Mesodermal cell (in vitro differentiated cells): ENCODE results near the gene YWHAQ.
A peak's percentile ranks its signal among the peaks of the same experiment; 100 is the strongest.

Experiments
- H3K27ac ChIP-seq: 2 replicates; pipeline ENCODE4 v1.7.0; 2013; ENCODE audit warnings: mild to moderate bottlenecking, low read depth, low read length, moderate library complexity; ENCODE audit not compliant: severe bottlenecking
- H3K36me3 ChIP-seq: 2 replicates; pipeline ENCODE4 v1.7.1; 2013; ENCODE audit warnings: mild to moderate bottlenecking, low read length, moderate library complexity; ENCODE audit not compliant: control insufficient read depth, insufficient read depth
- H3K4me1 ChIP-seq: one replicate; pipeline ENCODE4 v1.7.1; 2013; ENCODE audit warnings: mild to moderate bottlenecking, low read length; ENCODE audit not compliant: insufficient read depth, control insufficient read depth, poor library complexity, severe bottlenecking
- H3K4me3 ChIP-seq: 2 replicates; pipeline ENCODE4 v1.7.0; 2013; ENCODE audit warnings: low read length, control low read depth, mild to moderate bottlenecking; ENCODE audit not compliant: insufficient read depth, poor library complexity, severe bottlenecking; ENCODE audit errors: extremely low read depth
- H3K9me3 ChIP-seq: 2 replicates; pipeline ENCODE4 v1.7.1; 2013; ENCODE audit warnings: mild to moderate bottlenecking, low read length, moderate library complexity; ENCODE audit not compliant: control insufficient read depth
- WGBS, 2 experiments: methylation state at CpG; one replicate each; pipeline ENCODE4 v1.1.5; 2013; ENCODE audit warnings: missing lambda C conversion rate in 2 of 2; ENCODE audit not compliant: insufficient coverage in 2 of 2; 5-methylcytosine and 5-hydroxymethylcytosine counted together

Gene YWHAQ

GRCh38 chr2:9646196-9647030 lies 15.6 kb upstream of the YWHAQ start:
- H3K27ac ChIP-seq = no peak overlapping the region
- H3K9me3 ChIP-seq = no peaks in the 10 kb centered on the region
- WGBS, 2 experiments = 91 to 95% methylated on average over 11 to 15 of the region's 17 CpGs
- H3K36me3 ChIP-seq = no peaks in the 10 kb centered on the region
- H3K4me3 ChIP-seq = no peak overlapping the region
- H3K4me1 ChIP-seq = peaks cover 8% of the 10 kb centered on the region

GRCh38 chr2:9644603-9645002 lies 13.8 kb upstream of the YWHAQ start:
- Histone ChIP-seq H3K4me3 (no peak overlapping the region), H3K27ac (no peak overlapping the region), H3K36me3 (no peaks in the 10 kb centered on the region), H3K9me3 (no peaks in the 10 kb centered on the region), H3K4me1 (peaks cover 16% of the 10 kb centered on the region)
- WGBS, 2 experiments = 93 to 94% methylated on average over 7 to 8 of the region's 9 CpGs

GRCh38 chr2:9644021-9644420 lies 13.2 kb upstream of the YWHAQ start:
- H3K27ac ChIP-seq = no peak overlapping the region
- no peak overlapping the region for H3K4me3 ChIP-seq
- H3K36me3 ChIP-seq = no peaks in the 10 kb centered on the region
- WGBS, 2 experiments = 91 to 100% methylated on average over 6 of the region's 7 CpGs
- H3K9me3 ChIP-seq = no peaks in the 10 kb centered on the region
- peaks cover 22% of the 10 kb centered on the region for H3K4me1 ChIP-seq

DNA sequence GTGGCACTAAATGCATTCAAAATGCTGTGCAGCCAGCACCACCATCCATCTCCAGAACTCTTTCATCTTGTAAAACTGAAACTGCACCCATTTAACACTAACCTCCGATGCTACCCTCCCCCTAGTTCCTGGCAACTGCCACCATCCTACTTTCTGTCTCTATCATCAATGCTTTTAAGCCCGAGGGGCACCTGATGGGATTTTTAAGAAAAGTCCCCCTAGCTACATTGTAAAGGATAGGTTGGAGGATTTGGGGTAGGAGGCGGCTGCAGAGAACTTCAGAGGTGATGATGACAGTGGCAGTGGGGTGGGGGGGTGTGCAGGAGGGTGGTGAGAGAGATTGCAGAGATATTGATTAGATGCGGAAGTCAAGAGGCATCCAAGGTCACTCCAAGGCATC lies 10.8 kb upstream of the YWHAQ start:
- H3K9me3 ChIP-seq = no peaks in the 10 kb centered on the region
- H3K4me3 ChIP-seq = no peak overlapping the region
- 94 to 100% methylated on average over 1 to 2 of the region's 4 CpGs for WGBS, 2 experiments
- H3K36me3 ChIP-seq = no peaks in the 10 kb centered on the region
- H3K27ac ChIP-seq = no peak overlapping the region
- peaks cover 42% of the 10 kb centered on the region for H3K4me1 ChIP-seq

DNA sequence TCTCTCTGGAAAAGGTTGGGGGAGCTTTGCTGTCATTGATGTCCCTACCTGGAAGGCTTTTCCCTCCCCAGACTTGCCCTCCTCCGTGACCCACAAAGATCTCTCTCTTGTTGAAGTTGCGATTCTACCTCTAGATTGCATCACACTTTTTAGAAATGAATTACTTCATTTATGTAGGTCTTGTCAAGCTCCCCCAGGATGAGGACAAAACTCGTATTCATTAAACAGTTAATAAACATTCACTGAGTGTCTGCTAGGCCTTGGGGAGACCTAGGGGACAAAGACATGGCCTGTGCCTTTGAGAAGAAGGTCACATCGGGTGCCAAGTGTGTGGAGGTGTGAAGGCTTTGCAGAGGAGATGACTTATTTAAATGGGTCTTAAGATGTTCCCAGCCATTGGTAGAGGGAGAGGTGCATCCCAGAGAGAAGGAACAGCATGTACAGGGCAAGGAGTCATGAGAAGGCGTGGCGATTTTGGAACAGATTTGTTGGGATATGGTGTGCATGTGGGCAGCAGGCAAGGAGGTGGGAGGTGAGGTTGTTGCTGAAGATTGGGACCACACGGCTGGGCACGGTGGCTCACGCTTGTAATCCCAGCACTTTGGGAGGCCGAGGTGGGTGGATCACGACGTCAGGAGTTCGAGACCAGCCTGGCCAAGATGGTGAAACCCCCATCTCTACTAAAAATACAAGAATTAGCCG lies 9.8 kb upstream of the YWHAQ start:
- Histone ChIP-seq H3K4me1 (peaks cover 45% of the 10 kb centered on the region), H3K27ac (no peak overlapping the region), H3K4me3 (no peak overlapping the region), H3K36me3 (no peaks in the 10 kb centered on the region), H3K9me3 (no peaks in the 10 kb centered on the region)
- 93 to 96% methylated on average over 9 to 12 of the region's 14 CpGs for WGBS, 2 experiments

- Histone ChIP-seq H3K4me1 (peaks cover 45% of the 10 kb centered on the region), H3K27ac (peak overlapping the region; percentile 73), H3K36me3 (no peaks in the 10 kb centered on the region), H3K4me3 (no peak overlapping the region), H3K9me3 (no peaks in the 10 kb centered on the region)
- 92 to 98% methylated on average over 8 of the region's 11 CpGs for WGBS, 2 experiments
Observed at GRCh38 chr2:9639740-9640343, 9.0 kb upstream of the YWHAQ start.

GRCh38 chr2:9639000-9639602 lies 8.3 kb upstream of the YWHAQ start:
- WGBS, 2 experiments = 76% methylated on average over 5 to 6 of the region's 6 CpGs
- H3K27ac ChIP-seq = peak overlapping the region; percentile 73
- H3K9me3 ChIP-seq = no peaks in the 10 kb centered on the region
- H3K4me3 ChIP-seq = no peak overlapping the region
- H3K36me3 ChIP-seq = no peaks in the 10 kb centered on the region
- peaks cover 47% of the 10 kb centered on the region for H3K4me1 ChIP-seq

- H3K27ac ChIP-seq = peak overlapping the region; percentile 73
- no peak overlapping the region for H3K4me3 ChIP-seq
- 35 to 57% methylated on average over 2 to 3 of the region's 4 CpGs for WGBS, 2 experiments
- no peaks in the 10 kb centered on the region for H3K36me3 ChIP-seq
- no peaks in the 10 kb centered on the region for H3K9me3 ChIP-seq
- H3K4me1 ChIP-seq = peaks cover 50% of the 10 kb centered on the region
Observed at GRCh38 chr2:9638532-9638931, 7.7 kb upstream of the YWHAQ start.

- H3K4me3 ChIP-seq = no peak overlapping the region
- no CpG with 5 or more reads among the region's 2 CpGs for WGBS, 2 experiments
- no peaks in the 10 kb centered on the region for H3K36me3 ChIP-seq
- peaks cover 57% of the 10 kb centered on the region for H3K4me1 ChIP-seq
- H3K9me3 ChIP-seq = no peaks in the 10 kb centered on the region
- H3K27ac ChIP-seq = peak overlapping the region; percentile 10
Observed at GRCh38 chr2:9637330-9637729, 6.5 kb upstream of the YWHAQ start.

DNA sequence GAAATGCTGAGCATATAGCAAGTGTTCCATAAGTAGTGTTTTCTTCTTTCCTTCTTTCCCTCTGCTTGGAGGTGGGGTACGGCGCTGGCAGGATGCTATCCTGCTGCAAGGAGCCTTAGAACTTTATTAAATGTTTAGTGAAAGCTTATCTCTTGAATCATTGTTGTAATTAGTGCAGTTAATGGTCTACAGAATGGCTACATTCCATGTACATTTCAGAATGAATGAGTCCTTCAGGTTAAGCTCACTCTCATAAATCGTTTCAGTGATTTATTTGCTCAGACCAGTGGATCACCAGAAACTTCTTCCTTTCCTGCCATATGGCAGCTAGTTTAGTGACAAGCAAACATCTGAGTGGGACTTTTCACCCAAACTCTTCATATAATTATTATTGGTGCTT lies 3.3 kb upstream of the YWHAQ start:
- Histone ChIP-seq H3K4me3 (no peak overlapping the region), H3K9me3 (no peaks in the 10 kb centered on the region), H3K27ac (no peak overlapping the region), H3K36me3 (peaks cover 9% of the 10 kb centered on the region), H3K4me1 (peaks cover 55% of the 10 kb centered on the region)
- WGBS, 2 experiments = 100% methylated on average over 1 of the region's 3 CpGs
